ENCODE measurements around the gene TMEM175.

The TMEM175 gene

GRCh38 chr4:1000686-1001260 lies 68.5 kb downstream of the TMEM175 start:
- Histone ChIP-seq H3K27me3 (replicated peaks; ENCODE audit: control insufficient read depth, insufficient read depth, low read length) (peaks cover 15% of the 10 kb centered on the region), H3K9ac (ENCODE audit: low read length) (no peak overlapping the region), H3K4me3 (ENCODE audit: low read length) (no peak overlapping the region), H3K4me1 (ENCODE audit: control insufficient read depth, insufficient read depth, low read length) (peaks cover 8% of the 10 kb centered on the region), H3K36me3 (ENCODE audit: control insufficient read depth, insufficient read depth, low read length, severe bottlenecking) (no peaks in the 10 kb centered on the region), H3K9me3 (ENCODE audit: control insufficient read depth, low read length) (no peaks in the 10 kb centered on the region)
- DNase-seq (ENCODE audit: low read depth) = no peak

DNA sequence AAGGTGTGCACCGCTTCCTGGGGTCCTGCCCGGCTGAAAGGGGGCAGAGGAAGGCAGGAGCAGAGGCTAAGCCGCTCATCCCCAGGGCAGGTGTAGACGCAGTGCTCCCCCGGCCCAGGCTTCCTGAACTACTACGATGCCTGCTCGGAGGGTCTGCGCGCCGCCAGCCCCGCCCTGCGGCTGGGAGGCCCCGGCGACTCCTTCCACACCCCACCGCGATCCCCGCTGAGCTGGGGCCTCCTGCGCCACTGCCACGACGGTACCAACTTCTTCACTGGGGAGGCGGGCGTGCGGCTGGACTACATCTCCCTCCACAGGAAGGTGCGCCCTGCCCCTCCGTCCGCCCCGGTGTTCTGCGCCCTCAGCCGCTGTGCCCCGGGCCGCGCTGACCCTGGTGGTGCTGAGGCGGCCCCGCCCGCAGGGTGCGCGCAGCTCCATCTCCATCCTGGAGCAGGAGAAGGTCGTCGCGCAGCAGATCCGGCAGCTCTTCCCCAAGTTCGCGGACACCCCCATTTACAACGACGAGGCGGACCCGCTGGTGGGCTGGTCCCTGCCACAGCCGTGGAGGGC lies 69.4 kb downstream of the TMEM175 start:
- Histone ChIP-seq H3K27me3 (replicated peaks; ENCODE audit: control insufficient read depth, insufficient read depth, low read length) (peaks cover 13% of the 10 kb centered on the region), H3K4me3 (ENCODE audit: low read length) (no peak overlapping the region), H3K4me1 (ENCODE audit: control insufficient read depth, insufficient read depth, low read length) (peaks cover 8% of the 10 kb centered on the region), H3K36me3 (ENCODE audit: control insufficient read depth, insufficient read depth, low read length, severe bottlenecking) (no peaks in the 10 kb centered on the region), H3K9me3 (ENCODE audit: control insufficient read depth, low read length) (no peaks in the 10 kb centered on the region), H3K9ac (ENCODE audit: low read length) (no peak overlapping the region)
- no peak for DNase-seq (ENCODE audit: low read depth)

GRCh38 chr4:1002131-1002630 lies 69.9 kb downstream of the TMEM175 start:
- H3K4me1 ChIP-seq (ENCODE audit: control insufficient read depth, insufficient read depth, low read length) = peaks cover 8% of the 10 kb centered on the region
- H3K36me3 ChIP-seq (ENCODE audit: control insufficient read depth, insufficient read depth, low read length, severe bottlenecking) = no peaks in the 10 kb centered on the region
- peaks cover 12% of the 10 kb centered on the region for H3K27me3 ChIP-seq (replicated peaks; ENCODE audit: control insufficient read depth, insufficient read depth, low read length)
- H3K9me3 ChIP-seq (ENCODE audit: control insufficient read depth, low read length) = no peaks in the 10 kb centered on the region
- no peak overlapping the region for H3K4me3 ChIP-seq (ENCODE audit: low read length)
- DNase-seq (ENCODE audit: low read depth) = peak; percentile 45
- H3K9ac ChIP-seq (ENCODE audit: low read length) = no peak overlapping the region

DNA sequence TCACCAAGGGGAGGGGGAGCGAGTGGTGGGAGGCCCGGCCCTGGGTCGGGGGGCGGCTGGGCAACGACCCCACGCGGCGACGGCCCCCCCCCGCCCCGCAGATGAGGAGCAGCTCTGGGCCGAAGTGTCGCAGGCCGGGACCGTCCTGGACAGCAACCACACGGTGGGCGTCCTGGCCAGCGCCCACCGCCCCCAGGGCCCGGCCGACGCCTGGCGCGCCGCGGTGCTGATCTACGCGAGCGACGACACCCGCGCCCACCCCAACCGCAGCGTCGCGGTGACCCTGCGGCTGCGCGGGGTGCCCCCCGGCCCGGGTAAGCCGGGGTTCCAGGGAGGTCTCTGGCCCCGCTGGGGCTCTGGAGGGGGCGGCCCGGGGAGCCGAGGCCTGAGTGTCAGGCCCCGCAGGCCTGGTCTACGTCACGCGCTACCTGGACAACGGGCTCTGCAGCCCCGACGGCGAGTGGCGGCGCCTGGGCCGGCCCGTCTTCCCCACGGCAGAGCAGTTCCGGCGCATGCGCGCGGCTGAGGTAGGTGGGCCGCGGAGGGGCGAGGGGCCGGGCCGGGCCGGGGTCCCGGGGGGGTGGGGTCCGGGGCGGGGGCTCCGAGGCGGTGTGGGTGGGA lies 70.5 kb downstream of the TMEM175 start:
- Histone ChIP-seq H3K4me3 (ENCODE audit: low read length) (no peak overlapping the region), H3K9me3 (ENCODE audit: control insufficient read depth, low read length) (no peaks in the 10 kb centered on the region), H3K9ac (ENCODE audit: low read length) (no peak overlapping the region), H3K36me3 (ENCODE audit: control insufficient read depth, insufficient read depth, low read length, severe bottlenecking) (no peaks in the 10 kb centered on the region), H3K4me1 (ENCODE audit: control insufficient read depth, insufficient read depth, low read length) (peaks cover 5% of the 10 kb centered on the region), H3K27me3 (replicated peaks; ENCODE audit: control insufficient read depth, insufficient read depth, low read length) (peaks cover 12% of the 10 kb centered on the region)
- DNase-seq (ENCODE audit: low read depth) = no peak

GRCh38 chr4:1003271-1004070 lies 71.2 kb downstream of the TMEM175 start:
- Histone ChIP-seq H3K4me3 (ENCODE audit: low read length) (no peak overlapping the region), H3K27me3 (replicated peaks; ENCODE audit: control insufficient read depth, insufficient read depth, low read length) (peaks cover 16% of the 10 kb centered on the region)
- no peak for DNase-seq (ENCODE audit: low read depth)

GRCh38 chr4:1004071-1004418 lies 71.8 kb downstream of the TMEM175 start:
- no peak for DNase-seq (ENCODE audit: low read depth)
- Histone ChIP-seq H3K9me3 (ENCODE audit: control insufficient read depth, low read length) (no peaks in the 10 kb centered on the region), H3K27me3 (replicated peaks; ENCODE audit: control insufficient read depth, insufficient read depth, low read length) (peaks cover 20% of the 10 kb centered on the region), H3K4me3 (ENCODE audit: low read length) (no peak overlapping the region), H3K4me1 (ENCODE audit: control insufficient read depth, insufficient read depth, low read length) (peaks cover 6% of the 10 kb centered on the region), H3K9ac (ENCODE audit: low read length) (no peak overlapping the region), H3K36me3 (ENCODE audit: control insufficient read depth, insufficient read depth, low read length, severe bottlenecking) (no peaks in the 10 kb centered on the region)

More at GRCh38 chr4:1003271-1004070, 71.2 kb downstream of the TMEM175 start:
- Histone ChIP-seq H3K9me3 (ENCODE audit: control insufficient read depth, low read length) (no peaks in the 10 kb centered on the region), H3K36me3 (ENCODE audit: control insufficient read depth, insufficient read depth, low read length, severe bottlenecking) (no peaks in the 10 kb centered on the region), H3K4me1 (ENCODE audit: control insufficient read depth, insufficient read depth, low read length) (peaks cover 4% of the 10 kb centered on the region), H3K9ac (ENCODE audit: low read length) (no peak overlapping the region)

DNA sequence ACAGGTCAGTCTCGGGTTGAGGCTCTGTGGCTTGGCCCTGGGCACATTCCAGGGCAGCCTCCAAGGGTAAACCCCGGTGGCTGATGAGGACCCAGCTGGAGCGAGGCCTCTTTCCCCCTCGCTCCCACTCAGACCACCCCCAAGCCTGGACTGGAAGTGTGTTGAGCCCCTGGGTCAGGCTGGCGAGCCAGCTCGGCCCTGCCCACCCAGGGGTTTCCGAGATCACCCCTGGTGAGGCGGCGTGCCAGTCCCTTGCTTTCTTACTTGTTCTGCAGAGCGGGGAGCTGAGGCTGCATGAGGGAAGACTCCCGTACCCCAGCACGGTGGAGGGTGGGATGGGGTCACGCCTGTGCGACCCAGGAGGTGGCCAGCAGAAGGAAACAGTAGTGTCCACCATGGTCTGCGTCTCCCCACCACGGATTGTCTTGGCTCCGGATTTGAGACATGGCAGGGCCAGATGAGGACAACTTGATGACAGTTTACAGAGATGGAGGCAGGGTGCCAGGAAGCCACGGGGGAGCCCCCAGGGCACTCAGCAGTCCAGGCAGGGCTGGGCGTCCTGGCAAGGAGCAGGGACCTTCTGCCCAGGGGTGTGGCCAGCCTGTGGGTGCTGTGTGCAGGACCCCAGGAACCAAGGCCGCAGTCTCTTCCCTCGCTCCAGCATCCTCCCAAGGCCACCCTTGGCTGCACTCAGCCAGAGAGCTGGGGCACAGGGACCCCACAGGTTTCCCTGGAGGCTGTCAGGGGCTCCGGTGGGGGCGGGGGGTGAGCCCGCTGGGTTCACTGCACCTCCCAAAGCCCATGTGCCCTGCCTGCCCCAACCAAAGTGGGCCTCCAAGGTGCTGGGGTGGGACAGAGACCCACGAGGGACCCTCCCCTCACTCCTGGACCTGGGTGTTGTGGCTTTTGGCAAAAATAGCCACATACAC lies 72.6 kb downstream of the TMEM175 start:
- Histone ChIP-seq H3K27me3 (replicated peaks; ENCODE audit: control insufficient read depth, insufficient read depth, low read length) (peaks cover 20% of the 10 kb centered on the region), H3K9ac (ENCODE audit: low read length) (no peak overlapping the region), H3K4me1 (ENCODE audit: control insufficient read depth, insufficient read depth, low read length) (peaks cover 9% of the 10 kb centered on the region), H3K4me3 (ENCODE audit: low read length) (no peak overlapping the region), H3K9me3 (ENCODE audit: control insufficient read depth, low read length) (no peaks in the 10 kb centered on the region), H3K36me3 (ENCODE audit: control insufficient read depth, insufficient read depth, low read length, severe bottlenecking) (no peaks in the 10 kb centered on the region)
- no peak for DNase-seq (ENCODE audit: low read depth)

DNA sequence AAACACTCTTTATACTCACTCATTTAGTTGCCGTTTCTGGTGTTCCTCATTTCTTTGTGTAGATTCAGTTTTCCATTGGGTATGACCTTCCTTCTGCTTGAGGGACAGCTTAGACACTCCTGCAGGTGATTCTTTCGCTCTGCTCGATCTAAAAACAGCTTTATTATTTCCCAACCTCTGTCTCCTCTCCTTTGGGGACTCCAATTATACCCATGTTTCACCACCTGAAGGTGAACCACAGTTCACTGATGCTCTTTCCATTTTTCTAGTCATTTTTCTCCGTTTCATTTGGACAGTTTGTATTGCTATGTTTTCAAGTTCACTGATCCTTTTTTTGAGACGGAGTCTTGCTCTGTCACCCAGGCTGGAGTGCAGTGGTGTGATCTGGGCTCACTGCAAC lies 74.6 kb downstream of the TMEM175 start:
- Histone ChIP-seq H3K9me3 (ENCODE audit: control insufficient read depth, low read length) (no peaks in the 10 kb centered on the region), H3K4me1 (ENCODE audit: control insufficient read depth, insufficient read depth, low read length) (peaks cover 18% of the 10 kb centered on the region), H3K4me3 (ENCODE audit: low read length) (no peak overlapping the region), H3K9ac (ENCODE audit: low read length) (no peak overlapping the region), H3K27me3 (replicated peaks; ENCODE audit: control insufficient read depth, insufficient read depth, low read length) (peaks cover 8% of the 10 kb centered on the region), H3K36me3 (ENCODE audit: control insufficient read depth, insufficient read depth, low read length, severe bottlenecking) (no peaks in the 10 kb centered on the region)
- no peak for DNase-seq (ENCODE audit: low read depth)
